GM12875 (cell line): ENCODE results near the gene RASSF8.

ENCODE experiments used
- H3K4me3 ChIP-seq: one replicate; pipeline ENCODE4 v1.5.1; 2011; ENCODE audit warnings: low read depth, low read length, control low read depth
- TF ChIP-seq, protein P1 (sequence below): IDR thresholded peaks from 2 replicates; pipeline ENCODE4 v1.5.1; 2011; ENCODE audit warnings: low read depth, mild to moderate bottlenecking, control low read depth, inconsistent platforms, low read length, moderate library complexity, borderline replicate concordance; ENCODE audit not compliant: insufficient read depth

Gene RASSF8

DNA sequence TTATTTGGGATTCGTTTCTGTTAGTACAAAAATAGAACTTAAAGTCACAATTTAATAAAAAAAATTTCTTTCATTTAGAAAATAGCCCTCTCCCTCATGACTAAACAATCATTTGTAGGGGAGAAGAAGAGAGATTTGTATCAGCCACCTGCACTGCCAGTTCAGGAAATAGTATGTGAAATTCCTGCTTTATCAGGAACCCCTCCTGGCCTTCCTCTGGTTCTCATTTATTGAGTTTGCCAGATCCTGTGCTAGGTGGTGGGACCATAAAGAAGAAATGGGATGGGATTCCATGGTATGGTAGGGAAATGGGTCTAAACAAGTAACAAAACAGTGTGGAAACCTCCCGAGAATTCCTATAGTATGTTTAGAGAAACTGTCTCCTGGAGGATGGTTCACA, 30.0 kb downstream of the RASSF8 start:
- no peak overlapping the region for H3K4me3 ChIP-seq
- TF ChIP-seq, protein P1, sequence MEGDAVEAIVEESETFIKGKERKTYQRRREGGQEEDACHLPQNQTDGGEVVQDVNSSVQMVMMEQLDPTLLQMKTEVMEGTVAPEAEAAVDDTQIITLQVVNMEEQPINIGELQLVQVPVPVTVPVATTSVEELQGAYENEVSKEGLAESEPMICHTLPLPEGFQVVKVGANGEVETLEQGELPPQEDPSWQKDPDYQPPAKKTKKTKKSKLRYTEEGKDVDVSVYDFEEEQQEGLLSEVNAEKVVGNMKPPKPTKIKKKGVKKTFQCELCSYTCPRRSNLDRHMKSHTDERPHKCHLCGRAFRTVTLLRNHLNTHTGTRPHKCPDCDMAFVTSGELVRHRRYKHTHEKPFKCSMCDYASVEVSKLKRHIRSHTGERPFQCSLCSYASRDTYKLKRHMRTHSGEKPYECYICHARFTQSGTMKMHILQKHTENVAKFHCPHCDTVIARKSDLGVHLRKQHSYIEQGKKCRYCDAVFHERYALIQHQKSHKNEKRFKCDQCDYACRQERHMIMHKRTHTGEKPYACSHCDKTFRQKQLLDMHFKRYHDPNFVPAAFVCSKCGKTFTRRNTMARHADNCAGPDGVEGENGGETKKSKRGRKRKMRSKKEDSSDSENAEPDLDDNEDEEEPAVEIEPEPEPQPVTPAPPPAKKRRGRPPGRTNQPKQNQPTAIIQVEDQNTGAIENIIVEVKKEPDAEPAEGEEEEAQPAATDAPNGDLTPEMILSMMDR, result no peak

DNA sequence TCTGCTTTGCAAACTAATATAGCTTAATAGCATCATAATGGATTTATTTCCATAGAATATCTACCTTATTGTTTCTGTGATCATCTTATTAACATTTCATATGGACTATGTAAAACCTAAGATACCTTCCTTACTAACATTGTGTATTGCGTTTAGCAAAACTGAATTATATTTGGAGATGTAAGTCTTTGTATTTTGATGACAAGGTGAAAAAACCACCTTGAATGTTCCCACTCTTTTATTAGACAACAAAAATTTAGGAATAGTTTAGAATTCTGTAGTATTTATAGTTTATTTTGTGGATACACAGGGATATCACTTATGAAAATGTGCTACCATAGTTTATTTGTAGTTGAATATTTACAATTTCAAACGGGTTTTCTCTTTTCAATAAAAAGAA, 32.0 kb downstream of the RASSF8 start:
- no peak overlapping the region for H3K4me3 ChIP-seq

GRCh38 chr12:25992026-25992782, 33.7 kb downstream of the RASSF8 start:
- H3K4me3 ChIP-seq, result no peak overlapping the region
- TF ChIP-seq, protein P1, result no peak

More for the DNA sequence above, 32.0 kb downstream of the RASSF8 start:
- TF ChIP-seq, protein P1, result no peak

DNA sequence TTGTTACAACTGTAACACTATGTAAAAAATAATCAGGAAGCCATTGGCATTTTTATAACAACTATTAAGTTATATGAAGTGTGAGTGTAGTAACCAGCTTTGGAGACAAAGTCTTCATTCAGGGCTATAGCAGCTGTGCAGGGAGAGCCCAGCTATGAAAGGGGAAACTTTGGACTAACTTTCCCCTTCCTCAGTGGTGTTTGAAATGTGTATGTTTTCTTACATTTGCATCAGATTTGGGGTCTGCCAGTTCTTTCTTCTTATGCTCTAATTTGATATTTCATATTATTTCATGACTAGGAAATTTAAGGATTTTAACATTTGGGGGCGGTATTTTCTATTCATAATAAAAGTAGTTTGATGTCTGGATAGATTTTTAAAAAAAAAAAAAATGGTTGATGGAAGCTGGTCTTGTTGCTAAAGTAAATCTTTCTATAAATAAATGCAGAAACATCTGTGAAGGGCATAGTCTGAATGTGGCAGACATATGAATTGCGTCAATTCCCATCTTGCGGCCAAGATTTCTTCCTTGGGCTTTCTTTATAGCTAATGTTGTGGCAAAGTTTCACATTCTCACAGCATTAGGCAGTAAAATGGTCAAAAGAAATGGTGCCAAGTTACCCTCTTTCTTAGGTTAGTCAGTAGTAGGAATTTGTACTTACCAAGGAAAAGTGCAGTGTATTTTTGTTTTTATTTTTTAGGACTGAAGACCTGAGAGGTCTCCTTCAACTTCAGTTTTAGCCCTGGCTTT, 35.6 kb downstream of the RASSF8 start:
- no peak overlapping the region for H3K4me3 ChIP-seq
- TF ChIP-seq, protein P1, result no peak

GRCh38 chr12:25994901-25995625, 36.6 kb downstream of the RASSF8 start:
- TF ChIP-seq, protein P1, result no peak

DNA sequence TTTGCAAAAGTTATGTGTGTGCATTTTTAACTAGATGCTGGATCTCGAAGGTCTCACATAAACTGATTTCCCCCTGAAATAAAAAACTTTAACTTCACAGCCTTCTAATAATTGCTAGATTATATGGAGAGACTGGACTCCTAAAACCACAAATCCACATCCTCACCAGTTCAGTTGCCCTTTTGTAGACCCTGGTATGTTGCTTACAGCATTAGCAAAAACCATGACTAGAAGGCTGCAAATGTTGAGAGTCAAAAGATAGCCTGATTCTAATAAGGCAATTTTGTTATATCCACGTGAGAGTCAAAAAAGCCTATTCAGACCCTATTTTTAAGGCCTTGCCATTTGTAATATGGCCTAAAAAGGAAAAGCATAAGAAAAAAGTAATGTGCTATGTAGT, 37.4 kb downstream of the RASSF8 start:
- no peak overlapping the region for H3K4me3 ChIP-seq
- TF ChIP-seq, protein P1, result no peak

More at GRCh38 chr12:25994901-25995625, 36.6 kb downstream of the RASSF8 start:
- no peak overlapping the region for H3K4me3 ChIP-seq
